Testis (tissue), 2 donors: ENCODE data around the gene SETD1B.
"Not testable (repeated sequence)": the region's sequence is repeated elsewhere in the genome, so short reads cannot be mapped to it uniquely, and the experiment has no call there.

Experiments used
- CTCF ChIP-seq, 3 experiments: fragments of 450-650 bp in 2 of 3; fragments of 200-600 bp in 1 of 3; sonication (generic) in 1 of 3; IDR thresholded peaks; one replicate each; pipeline ENCODE4 v1.5.1; 2016 to 2019; ENCODE audit warnings: antibody characterized with exemption in 3 of 3, mild to moderate bottlenecking in 2 of 3, moderate library complexity in 1 of 3
- POLR2A ChIP-seq: fragments of 450-650 bp; IDR thresholded peaks from one replicate; pipeline ENCODE4 v1.6.1; 2017; ENCODE audit warnings: antibody characterized with exemption, mild to moderate bottlenecking, moderate library complexity

DNA sequence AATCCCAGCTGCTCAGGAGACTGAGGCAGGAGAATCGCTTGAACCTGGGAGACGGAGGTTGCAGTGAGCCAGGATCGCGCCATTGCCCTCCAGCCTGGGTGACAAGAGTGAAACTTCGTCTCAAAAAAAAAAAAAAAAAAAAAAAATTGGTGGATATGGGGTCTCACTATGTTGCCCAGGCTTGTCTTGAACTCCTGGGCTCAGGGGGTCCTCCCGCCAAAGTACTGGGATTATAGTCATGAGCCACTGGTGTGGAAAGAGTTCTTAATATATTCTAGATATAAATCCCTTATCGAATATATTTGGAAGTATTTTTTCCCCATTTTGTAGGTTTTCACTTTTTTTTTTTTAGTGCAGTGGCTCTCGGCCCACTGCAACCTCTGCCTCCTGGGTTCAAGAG, 65.4 kb downstream of the SETD1B start:
- TF ChIP-seq CTCF (IDR thresholded peaks at IDR 0.05); POLR2A: not testable (repeated sequence)
